Measurements from ENCODE around the gene SENP7. TPM values are rescaled to one million over a fixed set of nuclear protein-coding genes. Genes with fewer than 3 reads are reported as not detected.
"Not testable (repeated sequence)": the region's sequence is repeated elsewhere in the genome, so short reads cannot be mapped to it uniquely, and the experiment has no call there.

The SENP7 gene
- total and polyA plus RNA-seq, 7 donors = 2.1 to 33.5 (median 20.2) TPM

DNA sequence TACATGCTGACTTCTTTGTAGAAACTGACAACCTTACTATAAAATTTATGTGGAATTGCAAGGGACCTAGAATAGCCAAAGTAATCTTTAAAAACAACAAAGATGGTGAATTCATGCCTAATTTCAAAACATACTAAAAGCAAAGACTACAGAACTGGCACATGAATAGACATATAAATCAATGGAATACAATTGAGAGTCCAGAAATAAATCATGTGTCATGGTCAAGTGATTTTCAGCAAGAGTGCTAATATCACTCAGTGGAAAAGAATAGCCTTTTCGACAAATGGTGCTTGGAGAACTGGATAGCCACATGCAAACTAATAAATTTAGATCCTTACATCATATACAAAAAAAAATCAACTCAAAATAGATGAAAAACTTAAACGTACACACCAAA lies 201.3 kb downstream of the SENP7 start:
- DNase-seq = no peak
- TF ChIP-seq POLR2A (IDR thresholded peaks at IDR 0.05) = no peak
- no peak for TF ChIP-seq EP300 (IDR thresholded peaks at IDR 0.05)
- TF ChIP-seq, protein P1, sequence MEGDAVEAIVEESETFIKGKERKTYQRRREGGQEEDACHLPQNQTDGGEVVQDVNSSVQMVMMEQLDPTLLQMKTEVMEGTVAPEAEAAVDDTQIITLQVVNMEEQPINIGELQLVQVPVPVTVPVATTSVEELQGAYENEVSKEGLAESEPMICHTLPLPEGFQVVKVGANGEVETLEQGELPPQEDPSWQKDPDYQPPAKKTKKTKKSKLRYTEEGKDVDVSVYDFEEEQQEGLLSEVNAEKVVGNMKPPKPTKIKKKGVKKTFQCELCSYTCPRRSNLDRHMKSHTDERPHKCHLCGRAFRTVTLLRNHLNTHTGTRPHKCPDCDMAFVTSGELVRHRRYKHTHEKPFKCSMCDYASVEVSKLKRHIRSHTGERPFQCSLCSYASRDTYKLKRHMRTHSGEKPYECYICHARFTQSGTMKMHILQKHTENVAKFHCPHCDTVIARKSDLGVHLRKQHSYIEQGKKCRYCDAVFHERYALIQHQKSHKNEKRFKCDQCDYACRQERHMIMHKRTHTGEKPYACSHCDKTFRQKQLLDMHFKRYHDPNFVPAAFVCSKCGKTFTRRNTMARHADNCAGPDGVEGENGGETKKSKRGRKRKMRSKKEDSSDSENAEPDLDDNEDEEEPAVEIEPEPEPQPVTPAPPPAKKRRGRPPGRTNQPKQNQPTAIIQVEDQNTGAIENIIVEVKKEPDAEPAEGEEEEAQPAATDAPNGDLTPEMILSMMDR (IDR thresholded peaks at IDR 0.05) = no peak
- TF ChIP-seq POLR2AphosphoS5 (IDR thresholded peaks at IDR 0.05) = no peak
- intact Hi-C loops (cut with DNase I) = no loop called here
- Histone ChIP-seq H3K36me3 (no peaks in the 10 kb centered on the region), H3K4me1 (peaks cover 0 to 22% (median 12%) of the 10 kb centered on the region in 4 donors), H3K27me3 (no peaks in the 10 kb centered on the region), H3K27ac (no peak overlapping the region), H3K4me3 (no peak overlapping the region), H3K9me3 (no peaks in the 10 kb centered on the region)
- 49 to 74% methylated on average over 2 of the region's 2 CpGs for WGBS, 2 donors

DNA sequence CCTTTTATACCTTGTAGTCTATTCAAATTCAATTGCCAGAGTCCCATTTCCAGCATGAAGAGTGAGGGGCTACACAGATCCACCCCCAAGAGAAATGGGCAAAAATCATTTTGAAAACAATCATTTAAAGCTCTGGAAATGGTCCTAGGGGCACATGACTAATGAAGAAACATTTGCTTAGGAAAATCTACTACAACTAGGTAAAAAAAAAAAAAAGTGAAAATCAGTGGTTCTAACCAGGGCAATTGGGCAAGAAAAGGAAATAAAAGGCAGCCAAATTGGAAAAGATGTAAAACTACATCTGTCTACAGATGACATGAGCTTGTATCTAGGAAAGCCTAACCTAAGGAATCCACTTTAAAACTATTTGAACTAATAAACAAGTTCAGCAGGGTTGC lies 202.0 kb downstream of the SENP7 start:
- no peak for TF ChIP-seq EP300 (IDR thresholded peaks at IDR 0.05)
- TF ChIP-seq, protein P1 (IDR thresholded peaks at IDR 0.05) = no peak
- no peak for TF ChIP-seq POLR2A (IDR thresholded peaks at IDR 0.05)
- Histone ChIP-seq H3K27me3 (no peaks in the 10 kb centered on the region), H3K4me1 (peaks cover 0 to 22% (median 12%) of the 10 kb centered on the region in 4 donors), H3K4me3 (no peak overlapping the region), H3K36me3 (no peaks in the 10 kb centered on the region), H3K27ac (peak overlapping the region; percentile 7 to 69 (median 46)), H3K9me3 (no peaks in the 10 kb centered on the region)
- DNase-seq = no peak
- intact Hi-C loops (cut with DNase I) = no loop called here

DNA sequence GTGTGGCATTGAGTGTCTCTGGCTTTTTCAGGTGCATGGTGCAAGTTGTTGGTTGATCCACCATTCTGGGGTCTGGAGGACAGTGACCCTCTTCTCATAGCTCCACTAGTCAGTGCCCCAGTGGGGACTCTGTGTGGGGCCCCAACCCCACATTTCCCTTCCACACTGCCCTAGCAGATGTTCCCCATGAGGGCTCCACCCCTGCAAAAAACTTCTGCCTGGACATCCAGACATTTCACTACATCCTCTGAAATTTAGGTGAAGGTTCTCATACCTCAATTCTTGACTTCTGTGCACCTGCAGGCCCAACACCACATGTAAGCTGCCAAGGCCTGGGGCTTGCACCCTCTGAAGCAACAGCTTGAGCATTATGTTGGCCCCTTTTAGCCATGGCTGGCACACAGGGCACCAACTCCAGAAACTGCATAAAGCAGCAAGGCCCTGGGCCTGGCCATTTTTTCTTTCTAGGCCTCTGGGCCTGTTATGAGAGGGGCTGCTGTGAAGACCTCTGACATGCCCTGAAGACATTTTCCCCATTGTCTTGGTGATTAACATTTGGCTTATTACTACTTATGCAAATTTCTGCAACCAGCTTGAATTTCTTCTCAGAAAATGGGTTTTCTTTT lies 204.8 kb downstream of the SENP7 start:
- DNase-seq, H3K27ac ChIP-seq, H3K9me3 ChIP-seq, H3K27me3 ChIP-seq, H3K36me3 ChIP-seq, H3K4me3 ChIP-seq: not testable (repeated sequence)
- intact Hi-C loops (cut with DNase I) = loop anchor here (5.0 kb wide), 1 partner anchor 76 kb away; no protein-coding TSS in a partner anchor
- H3K4me1 ChIP-seq = peaks cover 0 to 22% (median 13%) of the 10 kb centered on the region in 4 donors

DNA sequence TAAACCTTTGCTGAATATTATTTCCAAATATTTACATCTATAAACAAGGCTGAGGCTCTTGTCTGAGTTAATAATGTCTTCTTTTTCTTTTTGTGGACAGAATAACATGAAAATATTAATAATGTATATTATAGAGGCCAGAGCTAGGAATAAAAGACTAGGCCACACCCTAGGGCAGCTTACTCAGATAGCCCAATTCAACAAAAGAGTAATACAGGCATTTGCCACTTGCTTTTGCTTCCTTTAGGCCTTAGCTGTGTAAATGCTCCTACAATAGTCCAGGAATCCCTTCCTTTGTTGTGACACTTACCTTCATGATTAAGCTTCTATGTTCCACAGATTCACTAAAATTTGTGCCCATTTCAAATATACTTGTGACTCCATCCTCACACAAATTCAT lies 209.2 kb downstream of the SENP7 start:
- TF ChIP-seq EP300 (IDR thresholded peaks at IDR 0.05) (no peak), POLR2AphosphoS5 (IDR thresholded peaks at IDR 0.05) (no peak), POLR2A (IDR thresholded peaks at IDR 0.05) (no peak)
- TF ChIP-seq, protein P1 (IDR thresholded peaks at IDR 0.05) = no peak
- Histone ChIP-seq H3K36me3 (no peaks in the 10 kb centered on the region), H3K4me1 (peaks cover 0 to 6% (median 2%) of the 10 kb centered on the region in 4 donors), H3K27me3 (no peaks in the 10 kb centered on the region), H3K4me3 (no peak overlapping the region), H3K27ac (no peak overlapping the region), H3K9me3 (no peaks in the 10 kb centered on the region)
- intact Hi-C loops (cut with DNase I) = no loop called here
- no peak for DNase-seq

DNA sequence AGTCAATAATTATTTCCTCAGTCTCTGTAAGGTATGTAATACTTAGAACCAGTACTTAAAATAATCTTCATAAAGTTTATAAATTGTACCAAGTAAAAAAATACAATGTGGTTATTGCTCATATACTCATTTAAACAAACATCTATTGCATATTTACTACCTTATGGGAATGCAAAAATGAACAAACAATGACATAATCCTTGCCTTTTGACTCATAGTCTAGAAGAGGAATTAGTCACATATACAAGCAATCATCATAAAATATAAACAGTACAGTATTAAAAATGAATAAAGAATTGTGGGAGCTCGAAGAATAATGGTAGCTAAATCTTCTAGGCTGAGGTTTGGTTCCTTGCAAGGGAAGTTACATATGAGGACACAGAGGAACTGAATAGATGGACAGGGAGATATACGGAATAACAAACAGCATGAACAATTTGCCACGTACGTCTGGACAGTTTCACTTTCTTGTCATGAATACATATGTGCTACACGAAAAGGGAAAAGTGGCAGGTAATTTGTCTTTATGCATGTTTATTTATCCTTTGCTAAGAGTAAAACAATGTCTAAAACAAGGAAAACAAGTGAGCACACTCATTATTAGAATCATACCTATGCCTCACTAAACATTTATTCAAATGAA lies 209.8 kb downstream of the SENP7 start:
- WGBS, 2 donors = 64 to 69% methylated on average over 5 of the region's 5 CpGs
- DNase-seq = no peak
- Histone ChIP-seq H3K36me3 (no peaks in the 10 kb centered on the region), H3K27ac (peak overlapping the region in 1 of 4 donors; percentile 6), H3K27me3 (no peaks in the 10 kb centered on the region), H3K9me3 (no peaks in the 10 kb centered on the region), H3K4me1 (peaks cover 0 to 6% (median 2%) of the 10 kb centered on the region in 4 donors), H3K4me3 (no peak overlapping the region)
- TF ChIP-seq, protein P1 (IDR thresholded peaks at IDR 0.05) = no peak
- TF ChIP-seq POLR2A (IDR thresholded peaks at IDR 0.05) (no peak), POLR2AphosphoS5 (IDR thresholded peaks at IDR 0.05) (peak in 2 of 4 donors; percentile 22 to 39)
- intact Hi-C loops (cut with DNase I) = no loop called here
